Stimulated activated CD8-positive, alpha-beta memory T cell treated with anti-CD3 and anti-CD28 coated beads, Interleukin-12 subunit alpha, Interleukin-12 subunit beta, amount 100 ng/mL, for 4 hours (primary cell): Measurements from ENCODE around the gene CKB.

Experiments
- DNase-seq: peaks from one replicate; pipeline ENCODE4 v3.0.0-alpha.2; 2020; ENCODE audit warnings: low read depth

The CKB gene

DNA sequence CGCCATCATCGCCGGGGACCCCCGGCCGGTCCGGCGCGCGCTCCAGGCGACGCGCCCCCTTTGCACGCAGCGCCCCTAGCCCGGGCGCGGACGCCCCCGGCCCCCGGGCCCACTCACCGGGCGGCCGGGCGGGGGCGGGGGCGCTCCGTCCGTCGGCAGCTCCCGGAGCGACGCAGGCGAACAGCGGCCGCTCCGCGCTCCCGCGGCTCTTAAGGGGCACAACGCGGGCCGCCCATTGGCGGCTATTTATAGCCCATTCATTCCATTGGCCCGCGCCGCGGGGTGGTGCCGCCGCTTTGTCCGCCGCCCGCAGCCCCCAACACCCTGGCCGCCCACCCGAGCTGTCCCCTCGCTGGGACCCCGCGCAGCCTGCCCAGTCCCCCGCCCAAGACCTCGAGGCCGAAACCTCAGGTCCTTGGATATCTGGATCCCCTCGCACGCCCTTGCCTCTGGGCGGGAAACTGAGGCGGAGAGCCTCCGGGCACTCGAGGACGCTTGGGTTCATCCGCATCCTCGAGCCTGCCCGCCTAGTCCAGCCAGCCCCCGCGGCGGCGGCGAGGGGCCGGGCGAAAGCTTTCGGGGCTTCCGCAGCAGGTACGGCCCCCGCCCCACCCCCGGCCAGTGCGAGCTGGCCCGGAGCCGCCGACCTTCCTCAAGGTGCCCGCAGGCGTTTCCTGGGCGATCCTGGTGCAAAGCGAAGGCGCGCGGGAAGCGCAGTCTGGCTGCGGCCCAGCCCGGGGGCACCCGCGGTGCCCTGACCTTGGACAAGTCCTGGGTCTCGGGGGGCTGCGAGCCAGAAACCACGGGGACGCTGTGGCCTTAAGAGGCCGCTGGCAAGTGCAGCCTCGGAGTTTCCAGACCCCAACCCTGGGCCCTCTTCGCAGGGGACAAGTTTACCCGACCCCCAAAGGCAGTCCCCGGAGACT, at the start of gene CKB:
CKB (minus strand) TSS at position 182 of the 926 bp plus-strand sequence. CDS start 337 bp downstream, outside the sequence.
- DNase-seq, result no peak

DNA sequence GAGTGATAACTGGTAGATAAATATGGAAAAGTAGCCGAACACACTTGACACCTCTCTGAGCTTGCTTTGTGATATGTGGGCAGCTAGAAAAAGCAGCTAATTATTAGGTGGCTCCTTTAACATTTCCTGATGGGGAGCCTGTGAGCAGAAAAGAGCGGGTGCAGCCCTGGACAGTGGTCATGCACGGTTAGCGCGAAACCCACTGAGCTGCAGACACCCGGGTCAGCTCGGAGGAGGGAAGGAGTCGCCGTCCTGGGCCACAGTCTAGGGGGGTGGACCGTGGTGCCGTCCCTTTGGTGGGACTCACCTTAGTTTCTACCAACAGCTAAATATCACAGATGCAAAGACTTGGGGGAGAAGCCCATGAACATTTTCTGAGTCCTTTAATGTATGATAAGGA, 46.8 kb upstream of the CKB start:
- no peak for DNase-seq

DNA sequence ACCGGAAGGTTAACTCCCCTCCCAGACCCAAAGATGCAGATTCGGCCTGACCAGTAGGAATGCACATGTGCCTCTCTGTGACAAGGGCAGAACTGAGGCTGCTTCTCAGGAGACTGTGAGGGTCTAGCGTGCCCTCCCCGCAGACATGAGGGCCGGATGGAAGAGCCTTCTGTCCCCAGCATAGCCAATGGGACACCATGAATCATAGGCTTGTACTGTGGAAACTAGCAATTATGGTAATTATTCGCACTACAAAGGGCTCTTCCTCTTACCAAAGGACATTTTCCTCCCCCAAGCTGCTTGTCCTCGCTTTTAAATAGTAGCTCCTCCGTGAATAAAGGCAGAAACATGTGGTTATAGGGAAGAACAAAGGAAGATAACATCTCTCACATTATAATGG, 46.3 kb upstream of the CKB start:
- no peak for DNase-seq

DNA sequence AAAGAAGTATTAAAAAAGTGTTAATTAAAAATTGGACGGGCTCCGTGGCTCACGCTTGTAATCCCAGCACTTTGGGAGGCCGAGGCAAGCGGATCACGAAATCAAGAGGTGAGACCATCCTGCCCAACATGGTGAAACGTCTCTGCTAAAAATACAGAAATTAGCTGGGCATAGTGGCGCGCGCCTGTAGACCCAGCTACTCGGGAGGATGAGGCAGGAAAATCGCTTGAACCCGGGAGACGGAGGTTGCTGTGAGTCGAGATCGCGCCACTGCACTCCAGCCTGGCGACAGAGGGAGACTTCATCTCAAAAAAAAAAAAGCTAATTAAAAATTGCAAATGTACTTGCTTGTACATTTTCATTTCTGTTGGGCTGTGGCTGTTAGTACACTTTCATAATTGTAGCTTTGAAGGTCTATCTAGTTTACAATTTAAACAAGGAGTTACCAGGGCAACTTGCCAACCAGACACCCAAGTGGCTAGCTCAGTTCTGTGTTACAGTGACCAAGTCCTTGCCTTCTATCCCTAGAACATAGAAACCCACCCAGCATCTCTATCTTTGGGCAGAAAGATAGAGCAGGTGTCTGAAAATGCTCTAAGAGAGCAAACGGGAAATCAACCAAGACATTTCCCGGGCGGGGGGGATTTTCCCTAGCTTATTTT, 41.3 kb upstream of the CKB start:
- DNase-seq, result no peak

DNA sequence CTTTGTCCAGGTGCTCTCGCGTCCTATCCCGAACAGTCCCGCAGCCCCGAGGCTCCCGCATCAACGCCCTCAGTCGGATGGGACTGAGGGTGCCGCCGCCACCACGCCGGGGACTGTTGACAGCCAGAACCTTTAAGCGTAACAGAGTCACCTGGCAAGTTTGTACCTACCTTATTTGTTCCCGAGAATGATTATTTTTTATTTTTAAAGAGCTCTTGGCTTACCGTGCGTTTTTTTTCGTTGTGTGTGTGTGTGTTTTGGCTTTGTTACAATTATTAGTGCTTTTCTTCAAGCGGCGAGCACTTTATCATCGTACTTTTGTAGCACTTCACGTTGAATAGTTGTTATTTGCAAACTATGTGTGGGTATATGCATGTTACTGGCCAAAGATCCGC, 40.6 kb upstream of the CKB start:
- DNase-seq, result no peak

DNA sequence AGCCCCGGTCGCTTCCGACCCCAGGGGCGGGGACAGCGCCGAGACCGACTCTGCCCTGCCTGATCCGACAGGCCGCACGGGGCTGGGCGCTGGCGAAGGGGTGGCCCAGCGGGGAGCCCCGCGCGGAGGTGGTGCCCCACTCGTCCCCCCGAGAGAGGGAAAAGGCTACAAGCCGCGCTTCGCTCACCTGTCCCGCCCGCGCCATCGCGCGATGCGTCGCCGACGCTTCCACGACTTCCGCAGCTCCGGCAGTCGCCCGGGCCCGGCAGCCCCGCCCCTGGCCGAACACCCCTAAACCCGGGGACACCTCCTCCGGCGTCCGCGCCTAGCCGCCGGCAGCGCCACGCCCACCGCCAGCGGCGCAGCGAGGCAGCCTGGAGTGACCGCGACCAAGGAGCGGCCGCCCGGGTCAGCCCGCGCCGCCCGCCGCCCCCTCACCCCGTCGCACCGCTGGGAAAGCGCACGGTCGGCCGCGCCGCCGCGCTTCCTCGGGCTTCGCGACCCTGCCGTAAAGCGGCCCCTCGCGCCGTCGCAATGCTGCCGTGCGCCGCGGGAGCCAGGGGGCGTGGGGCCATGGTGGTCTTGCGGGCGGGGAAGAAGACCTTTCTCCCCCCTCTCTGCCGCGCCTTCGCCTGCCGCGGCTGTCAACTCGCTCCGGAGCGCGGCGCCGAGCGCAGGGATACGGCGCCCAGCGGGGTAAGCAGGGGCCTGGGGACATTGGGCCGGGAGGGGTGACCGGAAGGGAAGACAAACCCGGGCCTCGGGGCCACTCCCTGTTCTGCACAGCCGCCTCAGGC, 40.0 kb upstream of the CKB start, which contains the start of the genes BAG5 and COA8:
BAG5 (minus strand) TSS at position 229 of the 797 bp plus-strand sequence. CDS start 1,493 bp downstream, outside the sequence.
COA8 (plus strand) TSS at position 532 of the 797 bp plus-strand sequence; CDS start at position 574, 42 bp downstream.
- DNase-seq, result peak; percentile 82

DNA sequence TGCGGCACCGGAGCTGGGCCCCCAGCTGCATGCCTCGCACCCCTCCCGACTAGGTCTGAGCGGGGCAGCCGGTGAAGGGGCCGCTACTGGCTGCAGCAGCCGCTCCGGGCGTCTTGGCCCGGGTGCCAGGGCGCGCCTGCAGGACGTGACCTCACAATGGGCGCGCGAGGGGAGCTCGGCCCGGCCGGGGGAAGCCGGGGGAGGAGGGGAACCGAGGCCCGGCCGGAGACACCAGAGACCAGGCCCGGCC, 39.5 kb upstream of the CKB start:
- DNase-seq, result no peak

DNA sequence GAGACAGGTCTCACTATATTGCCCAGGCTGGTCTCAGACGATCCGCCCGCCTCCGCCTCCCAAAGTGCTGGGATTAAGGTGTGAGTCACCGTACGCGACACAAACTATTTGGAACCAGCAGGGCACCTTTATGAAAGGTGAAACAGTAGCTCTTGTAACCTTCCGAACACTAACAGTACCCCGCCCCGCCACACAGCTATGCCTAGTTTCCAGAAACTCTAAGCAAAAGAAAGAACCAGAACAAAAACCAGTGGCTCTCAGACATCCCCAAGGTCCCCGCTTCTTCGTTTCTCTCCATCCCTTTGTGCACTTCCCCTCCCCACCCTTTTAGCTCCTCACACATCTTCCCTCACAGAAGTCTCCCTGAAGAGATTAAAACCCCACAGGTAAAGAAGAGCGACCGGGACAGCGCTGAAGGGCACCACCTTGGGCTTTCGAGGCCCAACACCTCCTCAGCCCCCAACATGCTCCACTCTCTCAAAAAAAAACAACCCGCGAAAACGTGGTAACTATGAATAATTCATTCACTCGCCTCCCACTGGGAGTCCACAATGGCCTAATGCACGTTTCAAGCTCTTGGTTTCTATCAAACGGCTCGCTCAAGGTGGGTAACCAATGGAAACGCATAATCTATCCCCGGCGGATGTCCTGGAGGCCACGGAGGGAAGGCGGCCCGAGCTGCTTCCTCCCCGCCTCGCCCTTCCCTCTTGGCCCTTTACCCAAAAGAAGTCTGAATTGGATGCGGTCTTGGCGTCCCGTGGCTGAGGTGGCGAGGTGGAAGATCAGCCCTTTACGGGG, 39.0 kb upstream of the CKB start:
- DNase-seq, result no peak

DNA sequence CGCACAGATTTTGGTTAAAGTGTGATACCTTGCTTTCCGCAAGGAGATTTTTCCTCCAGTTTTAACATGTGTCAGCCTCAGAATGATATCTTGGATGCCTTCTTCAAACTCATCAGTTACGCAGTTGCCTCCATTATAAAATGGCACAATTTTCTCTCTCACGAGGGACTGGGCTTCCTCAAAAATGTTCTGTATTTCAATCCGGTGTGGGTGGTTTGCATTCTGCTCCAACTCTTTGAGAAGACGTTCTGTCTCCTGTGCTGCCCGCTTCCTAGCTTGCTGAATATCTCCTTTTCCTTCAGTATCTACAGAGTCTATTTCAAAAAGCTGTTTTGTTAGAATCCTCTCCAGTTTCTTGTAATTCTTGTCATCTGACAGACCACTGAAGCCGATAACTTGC, 38.1 kb upstream of the CKB start:
- no peak for DNase-seq

DNA sequence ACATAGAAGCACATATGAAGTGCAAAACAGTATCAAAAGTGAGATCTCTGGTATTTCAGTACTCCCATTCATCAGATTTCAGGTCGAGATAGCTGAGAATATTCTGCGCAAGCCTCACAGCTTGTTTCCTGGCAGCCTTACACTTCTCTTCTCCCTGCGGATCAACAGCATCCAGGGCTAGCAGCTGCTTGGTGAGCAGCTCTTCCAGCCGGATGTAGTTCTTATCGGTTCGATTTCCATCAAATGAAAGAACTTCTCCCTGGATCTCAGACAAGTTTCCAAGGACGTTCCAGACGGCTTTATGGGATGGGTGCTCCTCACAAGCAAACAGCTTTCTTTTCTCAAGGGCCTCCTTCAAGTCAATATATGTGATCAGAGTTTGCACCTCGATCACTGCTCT, 37.1 kb upstream of the CKB start:
- no peak for DNase-seq

DNA sequence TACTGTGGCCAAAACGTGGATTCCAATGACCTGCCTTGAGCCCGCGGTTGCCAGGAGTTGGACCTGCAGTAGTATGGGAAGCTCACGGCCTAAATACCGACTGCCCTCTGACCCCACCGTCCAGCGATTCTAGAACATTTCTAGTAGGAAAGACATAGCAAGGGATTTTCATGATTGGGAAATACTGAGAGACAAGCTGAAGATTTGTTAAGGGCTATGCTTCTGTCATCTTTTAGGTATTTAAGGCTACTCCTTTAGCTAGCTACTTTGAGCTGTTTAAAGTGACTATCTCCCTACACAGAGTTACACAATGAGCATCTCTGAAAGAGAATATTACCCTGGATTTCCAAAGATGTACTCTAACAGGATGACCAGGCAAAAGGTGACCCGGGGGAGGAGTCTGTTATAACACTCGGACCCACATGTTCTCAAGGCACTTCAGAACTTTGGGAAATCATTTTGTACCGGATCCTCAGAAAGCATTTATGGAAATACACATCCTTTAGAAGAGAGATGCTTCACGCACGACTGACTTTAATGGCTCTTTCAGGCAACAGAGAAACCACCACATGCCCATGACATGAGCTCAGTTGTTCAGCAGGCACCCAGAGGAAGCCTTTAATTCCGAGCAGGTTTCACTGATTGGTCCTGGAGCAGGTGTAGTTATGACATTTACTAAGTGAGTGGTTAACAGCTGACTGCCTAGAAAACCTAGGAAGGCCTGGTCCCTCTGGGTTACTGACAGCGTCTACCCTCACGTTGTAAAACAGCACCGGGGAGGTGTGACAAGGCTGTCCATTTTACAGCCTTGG, 35.6 kb upstream of the CKB start:
- no peak for DNase-seq

DNA sequence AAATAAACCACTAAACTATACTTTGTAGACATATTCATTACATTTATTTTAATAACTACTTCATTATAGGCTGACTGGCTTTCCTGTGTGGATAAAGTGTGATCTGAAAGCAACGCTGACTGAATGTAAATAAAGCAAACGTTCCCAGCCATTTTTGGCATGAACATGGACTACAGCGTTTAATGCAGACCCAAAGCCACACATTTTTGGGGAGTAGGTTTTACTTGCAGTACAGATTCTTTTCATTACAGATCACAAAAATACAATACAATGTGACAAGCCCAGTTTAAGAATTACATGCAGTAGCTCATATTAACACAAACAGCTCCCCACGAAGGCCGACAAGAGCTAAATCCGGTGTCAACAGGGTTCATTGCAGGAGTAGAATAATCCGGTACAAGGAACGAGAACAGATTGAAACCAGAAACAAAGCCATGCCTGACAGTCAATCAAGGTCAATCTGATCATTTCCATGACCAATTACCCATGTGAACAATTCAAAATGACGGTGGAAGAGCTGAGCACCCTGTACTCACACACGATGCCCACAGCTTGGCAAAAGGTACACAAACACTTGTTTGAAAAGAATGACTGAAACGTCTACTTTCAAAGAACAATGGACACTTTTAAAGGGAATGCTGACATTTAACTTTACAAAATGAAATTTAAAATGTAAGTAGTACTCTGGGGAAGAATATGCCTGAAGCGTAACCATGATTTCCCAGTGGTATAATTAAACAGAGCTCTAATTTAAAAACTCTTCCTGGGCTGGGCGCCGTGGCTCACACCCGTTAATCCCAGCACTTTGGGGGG, 34.5 kb upstream of the CKB start:
- DNase-seq, result no peak

DNA sequence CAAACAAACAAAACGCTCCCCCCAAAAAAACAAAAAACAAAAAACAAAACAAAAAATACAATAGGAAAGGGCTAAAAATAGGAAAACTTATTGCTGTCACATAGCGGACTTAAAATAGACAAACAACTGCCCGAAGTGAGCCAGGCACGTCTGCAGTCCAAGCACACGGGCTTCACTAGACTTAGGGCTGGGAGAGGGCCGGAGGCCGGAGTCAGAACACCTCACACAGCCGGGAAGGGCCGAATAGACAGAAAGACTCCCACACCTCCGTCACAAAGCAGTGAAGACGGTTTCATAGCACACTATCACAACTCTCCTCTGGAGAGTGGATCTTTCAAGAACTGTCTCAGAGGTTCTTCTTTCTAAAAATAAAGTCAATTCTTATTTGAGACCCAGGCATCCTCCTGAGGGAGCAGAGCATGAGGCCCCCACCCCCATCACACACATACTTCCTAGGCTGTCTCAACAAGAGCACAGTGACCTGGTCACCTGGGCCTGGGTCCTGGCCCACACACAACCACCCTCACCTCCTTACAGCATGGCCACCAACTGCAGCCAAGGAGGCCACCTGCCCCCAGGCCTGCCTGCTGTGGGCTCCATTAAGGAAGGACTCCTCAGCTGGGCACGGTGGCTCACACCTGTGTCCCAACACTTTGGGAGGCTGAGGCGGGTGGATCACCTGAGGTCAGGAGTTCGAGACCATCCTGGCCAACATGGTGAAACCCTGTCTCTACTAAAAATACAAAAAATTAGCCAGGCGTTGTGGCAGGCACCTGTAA, 33.1 kb upstream of the CKB start:
- no peak for DNase-seq

DNA sequence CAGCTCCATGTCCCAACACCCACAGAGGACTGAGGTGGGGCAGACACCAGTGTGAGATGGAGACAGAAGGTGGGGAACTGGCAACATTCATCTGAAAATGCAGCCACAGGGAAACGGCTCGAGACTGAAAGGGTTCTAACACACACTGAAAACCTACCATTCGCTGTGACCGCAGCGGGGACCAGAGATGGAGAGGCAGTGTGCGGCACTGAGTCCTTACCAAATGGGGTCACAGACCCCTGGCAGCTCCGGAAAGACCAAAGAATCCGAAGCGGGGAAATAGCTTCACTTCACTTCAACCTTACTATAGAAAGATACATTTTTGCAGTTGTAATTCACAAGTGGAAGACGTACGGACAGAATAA, 30.2 kb upstream of the CKB start:
- DNase-seq, result no peak

DNA sequence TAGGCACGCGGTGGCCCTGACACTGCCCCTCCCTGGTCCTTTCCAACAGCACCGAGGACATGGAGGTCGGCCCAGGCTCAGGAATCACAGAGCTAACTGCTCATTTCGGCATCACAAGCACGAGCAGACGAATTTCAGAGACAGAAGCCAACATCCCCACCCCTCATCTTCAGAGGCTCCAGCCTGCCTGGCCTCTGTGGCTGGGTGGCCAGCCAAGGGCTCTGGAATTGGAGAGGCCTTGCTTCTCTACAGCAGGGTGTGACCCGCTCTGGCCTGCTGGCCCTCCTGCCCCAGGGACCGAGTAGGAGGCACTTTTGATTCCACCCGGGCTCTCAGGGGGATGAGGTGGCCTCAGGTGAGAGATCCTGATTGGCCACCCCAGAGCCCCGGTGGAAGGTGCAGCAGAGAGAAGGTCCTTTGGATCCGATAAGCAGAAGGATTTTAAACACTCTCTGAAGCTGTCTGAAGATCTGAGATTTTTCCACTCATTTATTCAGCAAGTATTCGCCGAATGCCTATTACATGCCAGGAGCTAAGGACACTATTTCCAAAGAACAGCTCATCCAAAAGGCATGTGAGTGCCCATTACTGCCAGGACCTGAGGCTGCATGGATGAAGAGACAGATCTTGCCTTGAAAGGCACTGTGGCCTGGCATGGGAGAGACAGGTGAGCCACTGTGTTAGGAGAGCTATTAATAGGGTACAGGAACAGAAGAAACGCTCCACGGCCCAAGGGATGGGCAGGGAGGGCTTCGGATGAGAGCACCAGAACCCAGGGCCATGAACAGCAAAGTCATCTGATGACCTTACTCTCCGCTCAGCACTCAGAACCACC, 29.6 kb upstream of the CKB start:
- DNase-seq, result no peak

DNA sequence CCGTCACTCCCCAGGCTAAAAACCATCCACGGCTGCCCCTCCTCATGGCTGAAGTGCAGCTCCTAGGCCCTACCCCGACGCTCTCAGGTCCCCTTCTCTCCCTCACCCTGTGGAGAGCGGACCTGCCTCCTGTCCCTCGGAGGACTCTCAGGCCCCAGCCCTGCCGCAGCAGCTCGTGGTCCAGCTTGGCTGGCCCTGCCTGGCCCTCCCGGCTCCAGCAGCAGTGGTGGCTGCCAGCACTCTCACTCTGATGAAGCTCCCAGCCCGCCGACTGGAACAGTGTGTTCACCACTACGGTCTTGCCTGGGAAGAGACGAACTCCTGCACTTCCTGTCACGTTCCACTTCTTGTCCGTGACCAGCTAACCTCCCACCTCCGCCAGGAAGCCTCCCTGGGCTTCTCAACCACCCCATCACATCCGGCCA, 28.7 kb upstream of the CKB start:
- DNase-seq, result no peak

DNA sequence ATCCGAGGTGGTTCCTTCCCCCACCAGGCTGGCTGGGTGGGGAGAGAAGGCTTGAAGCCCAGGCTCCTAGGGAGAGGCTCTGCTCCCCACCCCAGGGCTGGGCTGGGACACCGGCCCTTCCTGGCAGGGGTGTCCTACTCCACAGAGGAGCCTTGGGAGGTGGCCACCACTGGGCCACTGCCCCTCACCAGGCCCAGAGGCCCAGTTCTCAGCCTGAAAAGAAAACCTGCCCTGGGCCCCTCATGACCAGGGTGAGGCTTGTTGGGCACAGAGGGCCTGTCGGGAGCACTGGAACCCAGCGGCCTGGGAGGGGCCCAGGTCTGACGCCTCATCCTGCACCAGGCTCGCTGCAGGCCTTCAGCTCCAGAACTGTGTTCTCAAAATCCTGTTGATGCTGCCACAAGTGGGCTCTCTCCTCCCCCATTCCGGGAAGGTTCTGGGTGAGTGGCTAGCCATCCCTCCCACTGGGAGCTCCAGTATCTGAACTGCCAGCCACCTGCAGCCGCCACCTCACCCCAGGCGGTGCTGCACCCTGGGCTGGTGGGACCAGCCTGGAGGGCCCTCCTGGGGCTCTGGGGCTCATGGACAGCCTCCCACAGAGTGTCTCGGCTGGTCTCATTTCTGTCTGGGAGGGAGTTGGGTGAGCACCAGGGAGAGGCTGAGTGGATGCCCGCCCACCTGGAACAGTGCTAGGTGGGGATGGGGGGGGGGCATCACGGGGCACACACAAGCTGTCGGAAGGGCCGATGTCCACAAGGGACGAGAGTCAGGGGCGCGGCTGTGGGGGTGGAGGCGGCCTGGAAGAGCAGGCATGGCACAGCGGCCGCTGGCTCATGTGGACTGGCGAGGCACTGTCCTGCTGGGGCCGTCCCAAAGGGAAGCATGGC, 28.1 kb upstream of the CKB start:
- DNase-seq, result no peak
